GM21723 (cell line): ENCODE data around the gene EMP1.

Experiments used
- ATAC-seq: cut with Tn5 transposase; IDR thresholded peaks from one replicate; pipeline ENCODE4 v1.9.1; 2021; ENCODE audit warnings: mild to moderate bottlenecking, moderate library complexity; ENCODE audit not compliant: unreplicated experiment

Gene EMP1

GRCh38 chr12:13218641-13219040, 22.1 kb downstream of the EMP1 start:
- ATAC-seq, result no peak

GRCh38 chr12:13219320-13219719, 22.8 kb downstream of the EMP1 start:
- no peak for ATAC-seq

GRCh38 chr12:13220838-13221237, 24.3 kb downstream of the EMP1 start:
- ATAC-seq, result no peak

GRCh38 chr12:13222076-13222475, 25.6 kb downstream of the EMP1 start:
- ATAC-seq, result no peak

GRCh38 chr12:13223179-13223804, 26.8 kb downstream of the EMP1 start:
- no peak for ATAC-seq

GRCh38 chr12:13223941-13224340, 27.4 kb downstream of the EMP1 start:
- no peak for ATAC-seq

GRCh38 chr12:13227191-13227590, 30.7 kb downstream of the EMP1 start:
- no peak for ATAC-seq

GRCh38 chr12:13228579-13228978, 32.1 kb downstream of the EMP1 start:
- ATAC-seq, result no peak

- ATAC-seq, result no peak
These were observed 33.0 kb downstream of the EMP1 start for GRCh38 chr12:13229504-13229903.

- no peak for ATAC-seq
These were observed 34.0 kb downstream of the EMP1 start for GRCh38 chr12:13230500-13230899.

GRCh38 chr12:13233830-13234641, 37.5 kb downstream of the EMP1 start:
- ATAC-seq, result no peak

- no peak for ATAC-seq
These were observed 41.7 kb downstream of the EMP1 start for GRCh38 chr12:13238204-13238603.

- ATAC-seq, result no peak
These were observed 45.4 kb downstream of the EMP1 start for GRCh38 chr12:13241833-13242488.

GRCh38 chr12:13242936-13243335, 46.4 kb downstream of the EMP1 start:
- ATAC-seq, result no peak

GRCh38 chr12:13243516-13244070, 47.1 kb downstream of the EMP1 start:
- no peak for ATAC-seq

- ATAC-seq, result no peak
These were observed 51.1 kb downstream of the EMP1 start for GRCh38 chr12:13247596-13247995.

- no peak for ATAC-seq
These were observed 52.4 kb downstream of the EMP1 start for GRCh38 chr12:13248964-13249363.

- no peak for ATAC-seq
These were observed 53.9 kb downstream of the EMP1 start for GRCh38 chr12:13250416-13250815.

- no peak for ATAC-seq
These were observed 55.0 kb downstream of the EMP1 start for GRCh38 chr12:13251521-13251920.

GRCh38 chr12:13252024-13252423, 55.5 kb downstream of the EMP1 start:
- no peak for ATAC-seq

- no peak for ATAC-seq
These were observed 56.1 kb downstream of the EMP1 start for GRCh38 chr12:13252616-13253015.
